K562 (cell line): ENCODE measurements around the gene ALDH1A2. TPM values are rescaled to one million over a fixed set of nuclear protein-coding genes. Genes with fewer than 3 reads are reported as not detected.

Experiments
- MGA ChIP-seq: fragments of 450-650 bp; IDR thresholded peaks from 2 replicates; pipeline ENCODE4 v1.6.1; 2016; ENCODE audit warnings: mild to moderate bottlenecking, moderate library complexity
- REST ChIP-seq, 2 experiments: fragments of 450-650 bp; formaldehyde crosslinking in 1 of 2; IDR thresholded peaks; 2 replicates each; pipeline versions ENCODE4 v1.4.0 to v1.6.1; 2014 to 2020; ENCODE audit warnings: mild to moderate bottlenecking in 2 of 2, borderline replicate concordance in 1 of 2, low read depth in 1 of 2
- ZNF384 ChIP-seq: IDR thresholded peaks from 2 replicates; pipeline ENCODE4 v1.6.1; 2012; ENCODE audit warnings: low read depth, low read length, improper control_type of control experiment
- polyA plus RNA-seq, 8 experiments: library from polyadenylated mRNA; depleted of rRNA in 4 of 8; stranded (reverse) in 5 of 8; unstranded in 3 of 8; fragments of >200 nt; fragmentation: Nextera tagmentation in 2 of 8; fragmentation: Illumina TruSeq in 1 of 8; extraction: Ambion mirVana in 2 of 8; extraction: Trizol in 1 of 8; gene quantifications; 2 replicates each; pipeline versions ENCODE4 v1.2.1 to v1.2.3, GENCODE V29; 2011 to 2014; ENCODE audit warnings: inconsistent platforms in 1 of 8, missing spikeins in 1 of 8
- total RNA-seq, 7 experiments: library from RNA; depleted of rRNA in 6 of 7; stranded (reverse); fragments of >200 nt in 6 of 7; fragmentation: Illumina TruSeq in 2 of 7; extraction: Trizol in 2 of 7; gene quantifications; 2 replicates each; pipeline versions ENCODE4 v1.2.1 to v1.2.3, GENCODE V29; 2011 to 2021; ENCODE audit warnings: low replicate concordance in 1 of 7

Gene ALDH1A2
- total and polyA plus RNA-seq, 9 of the 15 experiments (the other 6 are each of a cell fraction or from before 2014, with no cell fraction given) = 115 to 393 (median 333) TPM

GRCh38 chr15:57949374-57949943 lies 116.1 kb downstream of the ALDH1A2 start (continued):
- TF ChIP-seq MGA = peak; percentile 15; the same call in 1 of the 2 replicates
- TF ChIP-seq REST (IDR thresholded peaks at IDR 0.05; ENCODE audit: borderline replicate concordance) = no peak
- TF ChIP-seq REST (CRISPR knock-in tag; IDR thresholded peaks at IDR 0.05; ENCODE audit: low read depth) = no peak
- TF ChIP-seq ZNF384 = 0 out of 2 replicates have a peak, but pooled peaks have one; percentile 17
